K562 (cell line): ENCODE results near the gene TMCO1. TPM values are rescaled to one million over a fixed set of nuclear protein-coding genes. Genes with fewer than 3 reads are reported as not detected.

Experiments used
- polyA plus RNA-seq, 8 experiments: library from polyadenylated mRNA; depleted of rRNA in 4 of 8; stranded (reverse) in 5 of 8; unstranded in 3 of 8; fragments of >200 nt; fragmentation: Nextera tagmentation in 2 of 8; fragmentation: Illumina TruSeq in 1 of 8; extraction: Ambion mirVana in 2 of 8; extraction: Trizol in 1 of 8; gene quantifications; 2 replicates each; pipeline versions ENCODE4 v1.2.1 to v1.2.3, GENCODE V29; 2011 to 2014; ENCODE audit warnings: inconsistent platforms in 1 of 8, missing spikeins in 1 of 8
- total RNA-seq, 7 experiments: library from RNA; depleted of rRNA in 6 of 7; stranded (reverse); fragments of >200 nt in 6 of 7; fragmentation: Illumina TruSeq in 2 of 7; extraction: Trizol in 2 of 7; gene quantifications; 2 replicates each; pipeline versions ENCODE4 v1.2.1 to v1.2.3, GENCODE V29; 2011 to 2021; ENCODE audit warnings: low replicate concordance in 1 of 7
- TF ChIP-seq, protein P1 (sequence below), 2 experiments: fragments of 450-650 bp in 1 of 2; sonication (generic) in 1 of 2; formaldehyde crosslinking in 1 of 2; IDR thresholded peaks; 2 replicates each; pipeline versions ENCODE4 v1.7.1 to v1.9.0; 2016 to 2022; ENCODE audit warnings: inconsistent platforms in 1 of 2, mild to moderate bottlenecking in 1 of 2, missing genetic modification reagents in 1 of 2
- TF ChIP-seq, protein P2 (sequence below), 2 experiments: fragments of 450-650 bp; IDR thresholded peaks; 2 replicates each; pipeline ENCODE4 v1.6.1; 2016; ENCODE audit warnings: mild to moderate bottlenecking in 2 of 2, borderline replicate concordance in 1 of 2, low read depth in 1 of 2, moderate library complexity in 1 of 2

Gene TMCO1
- total and polyA plus RNA-seq, 9 of the 15 experiments (the other 6 are each of a cell fraction or from before 2014, with no cell fraction given), result 69.3 to 561 (median 175) TPM

DNA sequence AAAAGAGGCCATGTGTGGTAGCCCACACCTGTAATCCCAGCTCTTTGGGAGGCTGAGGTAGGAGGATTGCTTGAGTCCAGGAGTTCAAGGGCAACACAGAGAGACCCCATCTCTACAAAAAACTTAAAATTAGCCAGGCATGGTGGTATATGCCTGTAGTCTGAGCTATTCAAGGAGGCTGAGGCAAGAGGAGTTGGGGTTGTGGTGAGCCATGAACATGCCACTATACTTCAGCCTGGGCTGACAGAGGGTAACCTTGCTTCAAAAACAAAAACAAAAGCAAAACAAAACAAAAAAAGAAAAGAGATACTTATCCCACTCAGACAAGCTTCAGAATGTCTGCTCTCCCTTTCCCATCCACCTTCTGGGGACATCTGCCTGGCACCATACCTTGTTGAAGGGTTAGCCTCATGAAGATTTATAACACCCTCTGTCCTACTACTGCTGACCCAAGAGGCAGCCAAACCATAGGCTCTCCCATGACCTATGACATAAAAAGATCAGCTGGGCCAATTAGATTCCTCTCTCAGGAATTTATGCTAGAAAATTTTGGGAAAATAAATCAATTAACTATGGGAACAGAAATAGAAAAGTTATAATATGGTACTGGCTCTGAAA lies 13.2 kb downstream of the TMCO1 start (continued):
- TF ChIP-seq, protein P1, sequence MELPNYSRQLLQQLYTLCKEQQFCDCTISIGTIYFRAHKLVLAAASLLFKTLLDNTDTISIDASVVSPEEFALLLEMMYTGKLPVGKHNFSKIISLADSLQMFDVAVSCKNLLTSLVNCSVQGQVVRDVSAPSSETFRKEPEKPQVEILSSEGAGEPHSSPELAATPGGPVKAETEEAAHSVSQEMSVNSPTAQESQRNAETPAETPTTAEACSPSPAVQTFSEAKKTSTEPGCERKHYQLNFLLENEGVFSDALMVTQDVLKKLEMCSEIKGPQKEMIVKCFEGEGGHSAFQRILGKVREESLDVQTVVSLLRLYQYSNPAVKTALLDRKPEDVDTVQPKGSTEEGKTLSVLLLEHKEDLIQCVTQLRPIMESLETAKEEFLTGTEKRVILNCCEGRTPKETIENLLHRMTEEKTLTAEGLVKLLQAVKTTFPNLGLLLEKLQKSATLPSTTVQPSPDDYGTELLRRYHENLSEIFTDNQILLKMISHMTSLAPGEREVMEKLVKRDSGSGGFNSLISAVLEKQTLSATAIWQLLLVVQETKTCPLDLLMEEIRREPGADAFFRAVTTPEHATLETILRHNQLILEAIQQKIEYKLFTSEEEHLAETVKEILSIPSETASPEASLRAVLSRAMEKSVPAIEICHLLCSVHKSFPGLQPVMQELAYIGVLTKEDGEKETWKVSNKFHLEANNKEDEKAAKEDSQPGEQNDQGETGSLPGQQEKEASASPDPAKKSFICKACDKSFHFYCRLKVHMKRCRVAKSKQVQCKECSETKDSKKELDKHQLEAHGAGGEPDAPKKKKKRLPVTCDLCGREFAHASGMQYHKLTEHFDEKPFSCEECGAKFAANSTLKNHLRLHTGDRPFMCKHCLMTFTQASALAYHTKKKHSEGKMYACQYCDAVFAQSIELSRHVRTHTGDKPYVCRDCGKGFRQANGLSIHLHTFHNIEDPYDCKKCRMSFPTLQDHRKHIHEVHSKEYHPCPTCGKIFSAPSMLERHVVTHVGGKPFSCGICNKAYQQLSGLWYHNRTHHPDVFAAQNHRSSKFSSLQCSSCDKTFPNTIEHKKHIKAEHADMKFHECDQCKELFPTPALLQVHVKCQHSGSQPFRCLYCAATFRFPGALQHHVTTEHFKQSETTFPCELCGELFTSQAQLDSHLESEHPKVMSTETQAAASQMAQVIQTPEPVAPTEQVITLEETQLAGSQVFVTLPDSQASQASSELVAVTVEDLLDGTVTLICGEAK (IDR thresholded peaks at IDR 0.05), result no peak
- TF ChIP-seq, protein P1 (CRISPR knock-in tag; IDR thresholded peaks at IDR 0.05), result no peak
- TF ChIP-seq, protein P2, sequence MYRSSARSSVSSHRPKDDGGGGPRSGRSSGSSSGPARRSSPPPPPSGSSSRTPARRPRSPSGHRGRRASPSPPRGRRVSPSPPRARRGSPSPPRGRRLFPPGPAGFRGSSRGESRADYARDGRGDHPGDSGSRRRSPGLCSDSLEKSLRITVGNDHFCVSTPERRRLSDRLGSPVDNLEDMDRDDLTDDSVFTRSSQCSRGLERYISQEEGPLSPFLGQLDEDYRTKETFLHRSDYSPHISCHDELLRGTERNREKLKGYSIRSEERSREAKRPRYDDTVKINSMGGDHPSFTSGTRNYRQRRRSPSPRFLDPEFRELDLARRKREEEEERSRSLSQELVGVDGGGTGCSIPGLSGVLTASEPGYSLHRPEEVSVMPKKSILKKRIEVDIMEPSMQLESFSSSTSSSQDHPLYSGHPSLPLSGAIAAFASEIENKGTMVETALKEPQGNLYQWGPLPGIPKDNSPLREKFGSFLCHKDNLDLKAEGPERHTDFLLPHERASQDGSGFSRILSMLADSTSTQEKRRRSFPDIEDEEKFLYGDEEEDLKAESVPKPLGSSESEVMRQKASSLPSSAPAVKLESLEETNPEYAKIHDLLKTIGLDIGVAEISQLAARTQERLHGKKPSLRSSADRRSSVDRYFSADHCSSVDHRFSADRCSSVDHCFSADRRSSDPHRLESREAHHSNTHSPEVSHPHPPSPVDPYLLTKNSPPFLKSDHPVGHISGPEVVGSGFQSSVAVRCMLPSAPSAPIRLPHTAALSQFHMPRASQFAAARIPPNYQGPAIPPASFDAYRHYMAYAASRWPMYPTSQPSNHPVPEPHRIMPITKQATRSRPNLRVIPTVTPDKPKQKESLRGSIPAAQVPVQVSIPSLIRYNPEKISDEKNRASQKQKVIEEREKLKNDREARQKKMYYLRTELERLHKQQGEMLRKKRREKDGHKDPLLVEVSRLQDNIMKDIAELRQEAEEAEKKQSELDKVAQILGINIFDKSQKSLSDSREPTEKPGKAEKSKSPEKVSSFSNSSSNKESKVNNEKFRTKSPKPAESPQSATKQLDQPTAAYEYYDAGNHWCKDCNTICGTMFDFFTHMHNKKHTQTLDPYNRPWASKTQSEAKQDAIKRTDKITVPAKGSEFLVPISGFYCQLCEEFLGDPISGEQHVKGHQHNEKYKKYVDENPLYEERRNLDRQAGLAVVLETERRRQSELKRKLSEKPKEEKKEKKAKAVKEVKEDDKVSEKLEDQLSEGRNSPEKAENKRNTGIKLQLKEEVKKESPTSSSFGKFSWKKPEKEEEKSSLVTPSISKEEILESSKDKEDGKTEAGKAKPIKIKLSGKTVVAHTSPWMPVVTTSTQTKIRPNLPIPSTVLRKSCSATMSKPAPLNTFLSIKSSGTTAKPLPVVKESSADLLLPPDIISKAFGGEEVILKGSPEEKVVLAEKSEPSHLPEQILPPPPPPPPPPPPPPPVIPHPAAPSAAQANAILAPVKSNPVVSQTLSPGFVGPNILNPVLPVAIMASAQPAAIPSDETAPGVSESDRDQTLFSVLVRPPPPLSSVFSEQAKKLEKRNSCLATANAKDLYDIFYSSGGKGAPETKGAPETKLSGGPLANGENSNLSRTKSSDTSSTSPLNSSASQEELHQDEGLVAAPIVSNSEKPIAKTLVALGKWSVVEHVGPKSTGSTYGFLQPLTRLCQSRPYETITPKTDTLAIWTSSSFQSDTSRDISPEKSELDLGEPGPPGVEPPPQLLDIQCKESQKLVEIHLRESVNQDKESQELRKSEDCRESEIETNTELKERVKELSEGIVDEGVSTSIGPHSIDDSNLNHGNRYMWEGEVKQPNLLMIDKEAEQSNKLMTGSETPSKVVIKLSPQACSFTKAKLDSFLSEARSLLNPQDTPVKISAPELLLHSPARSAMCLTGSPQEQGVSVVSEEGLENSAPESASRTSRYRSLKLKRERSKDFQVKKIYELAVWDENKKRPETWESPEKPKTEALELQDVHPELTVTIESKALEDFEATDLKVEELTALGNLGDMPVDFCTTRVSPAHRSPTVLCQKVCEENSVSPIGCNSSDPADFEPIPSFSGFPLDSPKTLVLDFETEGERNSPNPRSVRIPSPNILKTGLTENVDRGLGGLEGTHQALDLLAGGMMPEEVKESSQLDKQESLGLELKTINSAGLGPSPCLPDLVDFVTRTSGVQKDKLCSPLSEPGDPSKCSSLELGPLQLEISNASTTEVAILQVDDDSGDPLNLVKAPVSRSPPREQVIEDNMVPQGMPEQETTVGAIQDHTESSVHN (IDR thresholded peaks at IDR 0.05; ENCODE audit: borderline replicate concordance in 1 of 2, low read depth in 1 of 2), result no peak
